DND-41 (cell line): Measurements from ENCODE around the gene DLG2.

ENCODE experiments used
- ATAC-seq: fragments of 200-7000 bp; cut with Tn5 transposase; 3 replicates; pipeline ENCODE4 v1.9.1; 2021; ENCODE audit warnings: low read depth; ENCODE audit not compliant: insufficient read depth
- DNase-seq: peaks from one replicate; pipeline ENCODE4 v3.0.0-alpha.2; 2020
- H2AFZ ChIP-seq: 2 replicates; pipeline ENCODE4 v1.6.0; 2012; ENCODE audit warnings: low read depth, low read length
- H3K27ac ChIP-seq: 2 replicates; pipeline ENCODE4 v1.5.1; 2012; ENCODE audit warnings: low read length, inconsistent platforms
- H3K27me3 ChIP-seq: fragments of 200-600 bp; sonication (generic); 2 replicates; pipeline ENCODE4 v1.6.0; 2012; ENCODE audit warnings: low read length, mild to moderate bottlenecking, inconsistent platforms; ENCODE audit not compliant: insufficient read depth, poor library complexity
- H3K36me3 ChIP-seq: 2 replicates; pipeline ENCODE4 v1.5.1; 2012; ENCODE audit warnings: low read length, inconsistent platforms; ENCODE audit not compliant: insufficient read depth
- H3K4me1 ChIP-seq: 2 replicates; pipeline ENCODE4 v1.5.1; 2012; ENCODE audit warnings: mild to moderate bottlenecking, low read length; ENCODE audit not compliant: insufficient read depth
- H3K4me2 ChIP-seq: 2 replicates; pipeline ENCODE4 v1.6.0; 2012; ENCODE audit warnings: mild to moderate bottlenecking, moderate library complexity, low read length, inconsistent platforms; ENCODE audit not compliant: insufficient read depth
- H3K4me3 ChIP-seq, 2 experiments: fragments of 200-600 bp in 1 of 2; shearing (Covaris generic) in 1 of 2; 2 replicates each; pipeline ENCODE4 v1.5.1; 2012 to 2016; ENCODE audit warnings: inconsistent platforms in 2 of 2, low read length in 2 of 2, mild to moderate bottlenecking in 2 of 2, low read depth in 1 of 2, moderate library complexity in 1 of 2
- H3K79me2 ChIP-seq: 2 replicates; pipeline ENCODE4 v1.6.0; 2012; ENCODE audit warnings: low read length, inconsistent platforms; ENCODE audit not compliant: insufficient read depth
- H3K9ac ChIP-seq: 2 replicates; pipeline ENCODE4 v1.6.0; 2012; ENCODE audit warnings: low read depth, mild to moderate bottlenecking, inconsistent platforms, low read length, moderate library complexity
- H3K9me3 ChIP-seq: 2 replicates; pipeline ENCODE4 v1.5.1; 2012; ENCODE audit warnings: low read length, moderate library complexity, mild to moderate bottlenecking, inconsistent platforms; ENCODE audit not compliant: insufficient read depth, severe bottlenecking
- H4K20me1 ChIP-seq: 2 replicates; pipeline ENCODE4 v1.6.0; 2012; ENCODE audit warnings: low read length; ENCODE audit not compliant: insufficient read depth
- EZH2 ChIP-seq: IDR thresholded peaks from 3 replicates; pipeline ENCODE4 v1.6.1; 2012; ENCODE audit warnings: borderline replicate concordance, low read depth, mild to moderate bottlenecking, moderate library complexity, low read length, inconsistent platforms; ENCODE audit not compliant: severe bottlenecking
- TF ChIP-seq, protein P1 (sequence below): IDR thresholded peaks from 2 replicates; pipeline ENCODE4 v1.5.1; 2012; ENCODE audit warnings: borderline replicate concordance, low read length, moderate library complexity, mild to moderate bottlenecking; ENCODE audit not compliant: poor library complexity, severe bottlenecking; ENCODE audit errors: extremely low read depth

DLG2 gene

DNA sequence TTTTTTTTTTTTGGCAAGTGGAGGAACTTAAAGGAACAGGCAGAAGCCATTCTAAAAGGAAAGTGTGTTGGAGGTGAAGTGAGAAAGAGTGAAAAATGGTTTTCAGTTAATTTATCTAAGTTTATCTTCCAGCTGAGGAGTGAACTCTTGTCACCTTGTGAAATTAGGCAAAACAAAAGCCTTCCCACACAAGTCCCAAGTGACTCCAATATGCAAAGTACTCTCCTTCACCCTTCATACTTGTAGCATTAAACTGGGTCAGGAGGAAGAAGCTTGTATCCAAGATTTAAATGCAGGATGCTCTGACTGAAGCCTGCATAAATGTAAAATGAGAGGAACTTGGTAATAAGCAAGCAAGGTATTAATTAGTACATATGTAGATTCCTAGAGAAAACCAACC lies 796.8 kb downstream of the DLG2 start:
- no peak overlapping the region for H3K4me3 ChIP-seq
- no peaks in the 10 kb centered on the region for H3K9me3 ChIP-seq
- no peaks in the 10 kb centered on the region for H3K36me3 ChIP-seq
- H3K9ac ChIP-seq: no peak overlapping the region
- ATAC-seq (no peak), DNase-seq (no peak)
- H3K27me3 ChIP-seq: no peaks in the 10 kb centered on the region
- H3K4me1 ChIP-seq: no peaks in the 10 kb centered on the region
- no peak overlapping the region for H2AFZ ChIP-seq
- no peaks in the 10 kb centered on the region for H4K20me1 ChIP-seq
- no peaks in the 10 kb centered on the region for H3K79me2 ChIP-seq
- no peak overlapping the region for H3K4me2 ChIP-seq
- no peak for TF ChIP-seq EZH2
- TF ChIP-seq, protein P1, sequence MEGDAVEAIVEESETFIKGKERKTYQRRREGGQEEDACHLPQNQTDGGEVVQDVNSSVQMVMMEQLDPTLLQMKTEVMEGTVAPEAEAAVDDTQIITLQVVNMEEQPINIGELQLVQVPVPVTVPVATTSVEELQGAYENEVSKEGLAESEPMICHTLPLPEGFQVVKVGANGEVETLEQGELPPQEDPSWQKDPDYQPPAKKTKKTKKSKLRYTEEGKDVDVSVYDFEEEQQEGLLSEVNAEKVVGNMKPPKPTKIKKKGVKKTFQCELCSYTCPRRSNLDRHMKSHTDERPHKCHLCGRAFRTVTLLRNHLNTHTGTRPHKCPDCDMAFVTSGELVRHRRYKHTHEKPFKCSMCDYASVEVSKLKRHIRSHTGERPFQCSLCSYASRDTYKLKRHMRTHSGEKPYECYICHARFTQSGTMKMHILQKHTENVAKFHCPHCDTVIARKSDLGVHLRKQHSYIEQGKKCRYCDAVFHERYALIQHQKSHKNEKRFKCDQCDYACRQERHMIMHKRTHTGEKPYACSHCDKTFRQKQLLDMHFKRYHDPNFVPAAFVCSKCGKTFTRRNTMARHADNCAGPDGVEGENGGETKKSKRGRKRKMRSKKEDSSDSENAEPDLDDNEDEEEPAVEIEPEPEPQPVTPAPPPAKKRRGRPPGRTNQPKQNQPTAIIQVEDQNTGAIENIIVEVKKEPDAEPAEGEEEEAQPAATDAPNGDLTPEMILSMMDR: no peak
- no peak overlapping the region for H3K27ac ChIP-seq

DNA sequence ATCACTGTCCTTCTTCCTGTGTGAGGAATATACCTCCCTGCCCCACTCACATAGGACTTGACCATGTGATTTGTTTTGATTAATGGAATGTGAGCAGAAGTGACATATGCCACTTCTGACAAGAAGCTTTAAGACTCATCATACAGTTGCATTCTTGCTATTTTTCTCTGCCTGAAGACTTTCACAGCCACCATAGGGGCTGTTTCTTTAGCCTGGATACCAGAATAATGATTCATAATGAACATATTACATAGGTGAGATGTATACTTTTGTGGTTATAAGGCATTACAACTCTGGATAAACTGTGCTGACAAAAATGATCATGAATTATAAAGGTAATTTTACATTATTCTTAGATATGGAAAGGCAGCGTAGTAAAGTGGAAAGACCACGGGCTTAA lies 798.0 kb downstream of the DLG2 start:
- no peak for ATAC-seq

DNA sequence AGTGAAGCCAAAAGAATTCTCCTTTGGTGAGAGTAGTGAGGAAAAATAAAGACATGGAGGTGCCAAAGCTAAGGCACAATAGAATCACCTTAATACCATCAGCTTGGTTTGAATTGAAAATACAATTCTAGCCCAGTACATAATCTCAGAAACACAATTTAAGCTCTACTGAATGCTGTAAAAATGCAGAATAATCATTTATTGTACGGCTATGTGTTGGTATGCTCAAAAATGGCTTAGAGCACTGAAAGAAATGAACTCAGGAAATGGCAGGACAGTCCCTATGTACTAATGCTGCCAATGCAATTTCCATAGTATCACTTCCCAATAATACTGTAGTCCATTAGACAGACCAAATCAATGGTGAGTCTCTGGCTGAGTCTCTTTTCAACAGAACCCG lies 798.5 kb downstream of the DLG2 start:
- DNase-seq (no peak), ATAC-seq (no peak)
- H3K79me2 ChIP-seq: no peaks in the 10 kb centered on the region
- no peak overlapping the region for H3K9ac ChIP-seq
- no peaks in the 10 kb centered on the region for H3K36me3 ChIP-seq
- no peak overlapping the region for H3K4me3 ChIP-seq
- no peak overlapping the region for H3K27ac ChIP-seq
- no peaks in the 10 kb centered on the region for H3K4me1 ChIP-seq
- H4K20me1 ChIP-seq: no peaks in the 10 kb centered on the region
- no peaks in the 10 kb centered on the region for H3K27me3 ChIP-seq
- no peak for TF ChIP-seq EZH2
- TF ChIP-seq, protein P1: no peak
- no peaks in the 10 kb centered on the region for H3K9me3 ChIP-seq
- no peak overlapping the region for H3K4me2 ChIP-seq
- no peak overlapping the region for H2AFZ ChIP-seq

More for the DNA sequence above, 798.0 kb downstream of the DLG2 start:
- no peaks in the 10 kb centered on the region for H4K20me1 ChIP-seq
- H3K9me3 ChIP-seq: no peaks in the 10 kb centered on the region
- no peak overlapping the region for H3K9ac ChIP-seq
- H2AFZ ChIP-seq: no peak overlapping the region
- no peaks in the 10 kb centered on the region for H3K27me3 ChIP-seq
- no peak overlapping the region for H3K4me2 ChIP-seq
- no peaks in the 10 kb centered on the region for H3K4me1 ChIP-seq
- H3K4me3 ChIP-seq: no peak overlapping the region
- no peak for TF ChIP-seq EZH2
- TF ChIP-seq, protein P1: no peak
- no peaks in the 10 kb centered on the region for H3K79me2 ChIP-seq
- H3K27ac ChIP-seq: no peak overlapping the region
- DNase-seq: no peak
- no peaks in the 10 kb centered on the region for H3K36me3 ChIP-seq
